Astrocyte (in vitro differentiated cells and primary cell): ENCODE results near the gene ANGPTL4. TPM values are rescaled to one million over a fixed set of nuclear protein-coding genes. Genes with fewer than 3 reads are reported as not detected.
"Not testable (repeated sequence)": the region's sequence is repeated elsewhere in the genome, so short reads cannot be mapped to it uniquely, and the experiment has no call there.

Source experiments
- DNase-seq: peaks from one replicate; pipeline ENCODE4 v3.0.0-alpha.2; 2010; ENCODE audit warnings: low read depth
- FAIRE-seq: peaks from 2 replicates; lab custom pipeline; 2011; peaks lifted over from hg19 to GRCh38; lab: Jason Lieb, UNC
- H2AFZ ChIP-seq: 2 replicates; pipeline ENCODE4 v1.6.0; 2012; ENCODE audit warnings: low read depth, low read length, inconsistent platforms
- H3K27ac ChIP-seq: 2 replicates; pipeline ENCODE4 v1.5.1; 2011; ENCODE audit warnings: low read depth, low read length, inconsistent platforms
- H3K27me3 ChIP-seq: 2 replicates; pipeline ENCODE4 v1.6.0; 2011; ENCODE audit warnings: low read length, inconsistent platforms; ENCODE audit not compliant: insufficient read depth
- H3K36me3 ChIP-seq: 2 replicates; pipeline ENCODE4 v1.5.1; 2011; ENCODE audit warnings: low read length, inconsistent platforms; ENCODE audit not compliant: insufficient read depth
- H3K4me1 ChIP-seq: 2 replicates; pipeline ENCODE4 v1.5.1; 2011; ENCODE audit warnings: low read length, inconsistent platforms; ENCODE audit not compliant: insufficient read depth
- H3K4me2 ChIP-seq: 2 replicates; pipeline ENCODE4 v1.6.0; 2012; ENCODE audit warnings: low read length, inconsistent platforms
- H3K4me3 ChIP-seq: 2 replicates; pipeline ENCODE4 v1.5.1; 2011; ENCODE audit warnings: low read depth, mild to moderate bottlenecking, low read length, inconsistent platforms; ENCODE audit not compliant: insufficient read depth
- H3K79me2 ChIP-seq: 2 replicates; pipeline ENCODE4 v1.6.0; 2012; ENCODE audit warnings: mild to moderate bottlenecking, low read length, inconsistent platforms; ENCODE audit not compliant: insufficient read depth
- H3K9ac ChIP-seq: 2 replicates; pipeline ENCODE4 v1.6.0; 2012; ENCODE audit warnings: mild to moderate bottlenecking, low read length, inconsistent platforms
- H3K9me3 ChIP-seq: 2 replicates; pipeline ENCODE4 v1.5.1; 2012; ENCODE audit warnings: low read depth, mild to moderate bottlenecking, low read length, inconsistent platforms; ENCODE audit not compliant: insufficient read depth
- H4K20me1 ChIP-seq: 2 replicates; pipeline ENCODE4 v1.6.0; 2012; ENCODE audit warnings: low read length, inconsistent platforms; ENCODE audit not compliant: insufficient read depth
- H3K27ac Mint-ChIP-seq: one replicate; pipeline ENCODE4 v1.8.0; 2021; ENCODE audit warnings: mild to moderate bottlenecking, mixed read lengths; ENCODE audit not compliant: unreplicated experiment
- H3K27me3 Mint-ChIP-seq: one replicate; pipeline ENCODE4 v1.8.0; 2021; ENCODE audit warnings: low read depth, mixed read lengths; ENCODE audit not compliant: unreplicated experiment
- H3K36me3 Mint-ChIP-seq: one replicate; pipeline ENCODE4 v1.8.0; 2021; ENCODE audit warnings: low read depth, mixed read lengths; ENCODE audit not compliant: unreplicated experiment
- H3K4me1 Mint-ChIP-seq: one replicate; pipeline ENCODE4 v1.8.0; 2021; ENCODE audit warnings: low read depth, mixed read lengths; ENCODE audit not compliant: unreplicated experiment
- H3K4me3 Mint-ChIP-seq: one replicate; pipeline ENCODE4 v1.8.0; 2021; ENCODE audit warnings: mild to moderate bottlenecking, moderate library complexity, mixed read lengths; ENCODE audit not compliant: unreplicated experiment
- H3K9me3 Mint-ChIP-seq: one replicate; pipeline ENCODE4 v1.8.0; 2021; ENCODE audit warnings: mild to moderate bottlenecking, mixed read lengths; ENCODE audit not compliant: unreplicated experiment
- CTCF ChIP-seq: IDR thresholded peaks from 2 replicates; pipeline ENCODE4 v1.5.1; 2011; ENCODE audit warnings: low read depth, mild to moderate bottlenecking, inconsistent platforms, low read length, moderate library complexity; ENCODE audit not compliant: insufficient read depth
- EZH2 ChIP-seq: IDR thresholded peaks from 2 replicates; pipeline ENCODE4 v1.6.1; 2012; ENCODE audit warnings: mild to moderate bottlenecking, low read length, inconsistent platforms; ENCODE audit not compliant: insufficient read depth
- total RNA-seq: library from RNA; stranded (reverse); gene quantifications from 2 replicates; pipeline ENCODE4 v1.2.1, GENCODE V29; 2021

The ANGPTL4 gene
- total RNA-seq, 1 donor from 2014 or later: 115 TPM

GRCh38 chr19:8386419-8386818 lies 22.5 kb downstream of the ANGPTL4 start:
- not testable (repeated sequence) for DNase-seq, H3K27me3 Mint-ChIP-seq, H3K4me1 ChIP-seq, H3K79me2 ChIP-seq, H3K4me3 ChIP-seq, H3K4me3 Mint-ChIP-seq, H3K36me3 ChIP-seq, H4K20me1 ChIP-seq, H3K27ac Mint-ChIP-seq, H3K9me3 ChIP-seq, H3K4me2 ChIP-seq, H2AFZ ChIP-seq, H3K27ac ChIP-seq, FAIRE-seq, H3K4me1 Mint-ChIP-seq, H3K9me3 Mint-ChIP-seq, H3K27me3 ChIP-seq, H3K9ac ChIP-seq
- peaks cover 17% of the 10 kb centered on the region for H3K36me3 Mint-ChIP-seq

GRCh38 chr19:8386990-8387389 lies 23.0 kb downstream of the ANGPTL4 start:
- no peak for FAIRE-seq
- H3K4me3 Mint-ChIP-seq: no peak overlapping the region

GRCh38 chr19:8387688-8388611 lies 24.0 kb downstream of the ANGPTL4 start:
- no peak overlapping the region for H3K27ac Mint-ChIP-seq
- H3K9me3 Mint-ChIP-seq: peaks cover 3% of the 10 kb centered on the region
- peaks cover 6% of the 10 kb centered on the region for H3K4me1 Mint-ChIP-seq
- H3K27ac ChIP-seq: no peak overlapping the region
- no peaks in the 10 kb centered on the region for H3K27me3 Mint-ChIP-seq
- H3K9ac ChIP-seq: no peak overlapping the region
- peaks cover 24% of the 10 kb centered on the region for H3K79me2 ChIP-seq
- no peaks in the 10 kb centered on the region for H3K9me3 ChIP-seq
- peaks cover 10% of the 10 kb centered on the region for H3K4me1 ChIP-seq
- no peak overlapping the region for H3K4me3 Mint-ChIP-seq
- peaks cover 20% of the 10 kb centered on the region for H4K20me1 ChIP-seq
- TF ChIP-seq EZH2: no peak
- no peak for TF ChIP-seq CTCF
- FAIRE-seq (no peak), DNase-seq (no peak)
- H3K36me3 ChIP-seq: no peaks in the 10 kb centered on the region
- peaks cover 20% of the 10 kb centered on the region for H3K36me3 Mint-ChIP-seq
- H2AFZ ChIP-seq: no peak overlapping the region
- no peaks in the 10 kb centered on the region for H3K27me3 ChIP-seq
- no peak overlapping the region for H3K4me3 ChIP-seq
- no peak overlapping the region for H3K4me2 ChIP-seq

More at GRCh38 chr19:8386990-8387389, 23.0 kb downstream of the ANGPTL4 start:
- no peak for TF ChIP-seq CTCF
- no peak for TF ChIP-seq EZH2
- H3K4me1 Mint-ChIP-seq: peaks cover 6% of the 10 kb centered on the region
- Histone ChIP-seq H3K27ac (no peak overlapping the region), H3K9ac (no peak overlapping the region), H3K36me3 (no peaks in the 10 kb centered on the region), H3K4me2 (no peak overlapping the region), H3K4me3 (no peak overlapping the region), H4K20me1 (peaks cover 13% of the 10 kb centered on the region), H2AFZ (no peak overlapping the region), H3K9me3 (no peaks in the 10 kb centered on the region), H3K79me2 (peaks cover 15% of the 10 kb centered on the region), H3K27me3 (no peaks in the 10 kb centered on the region), H3K4me1 (peaks cover 10% of the 10 kb centered on the region)
- peaks cover 3% of the 10 kb centered on the region for H3K9me3 Mint-ChIP-seq
- H3K27me3 Mint-ChIP-seq: no peaks in the 10 kb centered on the region
- H3K27ac Mint-ChIP-seq: no peak overlapping the region
- peaks cover 20% of the 10 kb centered on the region for H3K36me3 Mint-ChIP-seq
- no peak for DNase-seq
